Prostate gland (tissue), 2 donors: Measurements from ENCODE around the gene PIK3IP1. TPM values are rescaled to one million over a fixed set of nuclear protein-coding genes. Genes with fewer than 3 reads are reported as not detected.

Source experiments
- DNase-seq: peaks from one replicate; pipeline ENCODE4 v3.0.0-alpha.2; 2019; ENCODE audit warnings: low spot score
- H3K27ac ChIP-seq, 2 donors: fragments of 200-600 bp; sonication (generic); 2 replicates each; pipeline ENCODE4 v1.5.1; 2017 to 2019
- H3K27me3 ChIP-seq: fragments of 200-600 bp; sonication (generic); replicated peaks from 2 replicates; pipeline ENCODE4 v1.5.1; 2019; ENCODE audit not compliant: insufficient read depth
- H3K36me3 ChIP-seq, 2 donors: fragments of 200-600 bp; sonication (generic); 1 replicate in 1 of 2; 2 replicates in 1 of 2; pipeline versions ENCODE4 v1.5.1 to v1.8.1; 2017 to 2019
- H3K4me1 ChIP-seq: fragments of 200-600 bp; sonication (generic); replicated peaks from 2 replicates; pipeline ENCODE4 v1.5.1; 2019
- H3K4me3 ChIP-seq, 2 donors: fragments of 200-600 bp; sonication (generic); 2 replicates each; pipeline ENCODE4 v1.5.1; 2017 to 2019
- H3K9me3 ChIP-seq: fragments of 200-600 bp; sonication (generic); 2 replicates; pipeline ENCODE4 v1.5.1; 2017
- POLR2A ChIP-seq: fragments of 450-650 bp; IDR thresholded peaks from one replicate; pipeline ENCODE4 v1.6.1; 2016; ENCODE audit warnings: antibody characterized with exemption, mild to moderate bottlenecking
- POLR2AphosphoS5 ChIP-seq: sonication (generic); formaldehyde crosslinking; IDR thresholded peaks from one replicate; pipeline ENCODE4 v1.6.1; 2017; ENCODE audit warnings: antibody characterized with exemption
- WGBS: methylation state at CpG from one replicate; pipeline ENCODE4 v1.1.5; 2018; 5-methylcytosine and 5-hydroxymethylcytosine counted together
- intact Hi-C: fragments of 100-400 bp; cut with DNase I; formaldehyde crosslinking; loops from one replicate; pipeline ENCODE4 v1.14.2; 2022
- total RNA-seq, 2 donors: library from RNA; depleted of rRNA; stranded (reverse); fragments of >200 nt; gene quantifications; one replicate each; pipeline ENCODE4 v1.1.0, GENCODE V29; 2016
- TF ChIP-seq, protein P1 (sequence below), 4 experiments: fragments of 200-600 bp in 2 of 4; fragments of 450-650 bp in 2 of 4; sonication (generic) in 2 of 4; IDR thresholded peaks; 1 replicate in 3 of 4; 2 replicates in 1 of 4; pipeline ENCODE4 v1.5.1; 2016 to 2019; ENCODE audit warnings: antibody characterized with exemption in 4 of 4, mild to moderate bottlenecking in 2 of 4, moderate library complexity in 2 of 4

Gene PIK3IP1
- total RNA-seq, 2 donors from 2014 or later, result 25.6 to 124 TPM

DNA sequence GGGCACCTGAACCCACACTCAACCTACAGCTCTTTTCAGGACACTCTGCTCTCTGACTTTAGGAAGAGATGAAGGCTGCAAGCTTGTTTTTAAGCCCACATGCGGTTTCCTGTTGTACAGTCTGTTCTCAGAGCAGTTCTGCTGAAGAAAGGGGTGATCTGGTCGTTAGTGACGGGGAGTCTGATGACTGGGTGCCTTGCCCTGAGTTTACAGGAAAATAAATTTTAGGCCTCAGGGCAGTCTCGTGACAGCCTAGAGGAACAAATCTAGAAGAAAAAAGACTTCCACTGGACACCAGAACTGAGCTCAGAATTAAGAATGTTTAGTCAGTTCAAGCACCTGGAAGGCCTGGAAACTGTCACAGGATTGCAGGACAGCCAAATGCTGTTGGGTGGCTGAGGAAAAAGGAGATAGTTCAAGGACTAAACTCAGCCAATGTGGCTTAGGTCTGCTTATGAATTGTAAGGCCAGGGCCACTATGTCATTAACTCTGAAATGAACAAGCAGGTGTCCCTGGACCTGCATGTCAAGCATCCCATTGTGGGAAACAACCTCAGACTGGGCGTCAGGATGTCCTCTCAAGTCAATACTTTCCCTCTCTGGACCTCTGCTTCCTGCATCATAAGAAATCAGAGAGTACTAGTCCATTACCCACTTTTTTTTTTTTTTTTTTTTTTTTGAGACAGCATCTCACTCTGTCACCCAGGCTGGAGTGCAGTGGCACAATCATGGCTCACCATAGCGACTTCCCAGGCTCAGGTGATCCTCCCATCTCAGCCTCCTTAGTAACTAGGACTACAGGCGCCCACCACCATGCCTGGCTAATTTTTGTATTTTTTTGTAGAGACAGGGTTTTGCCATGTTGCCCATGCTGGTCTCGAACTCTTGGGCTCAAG lies 5.7 kb downstream of the PIK3IP1 start:
- H3K4me3 ChIP-seq, result no peak overlapping the region
- 71% methylated on average over 8 of the region's 8 CpGs for WGBS
- H3K27ac ChIP-seq, result peak overlapping the region; percentile 18 to 33
- no peak for TF ChIP-seq POLR2A
- TF ChIP-seq POLR2AphosphoS5, result peak; percentile 13
- TF ChIP-seq, protein P1, sequence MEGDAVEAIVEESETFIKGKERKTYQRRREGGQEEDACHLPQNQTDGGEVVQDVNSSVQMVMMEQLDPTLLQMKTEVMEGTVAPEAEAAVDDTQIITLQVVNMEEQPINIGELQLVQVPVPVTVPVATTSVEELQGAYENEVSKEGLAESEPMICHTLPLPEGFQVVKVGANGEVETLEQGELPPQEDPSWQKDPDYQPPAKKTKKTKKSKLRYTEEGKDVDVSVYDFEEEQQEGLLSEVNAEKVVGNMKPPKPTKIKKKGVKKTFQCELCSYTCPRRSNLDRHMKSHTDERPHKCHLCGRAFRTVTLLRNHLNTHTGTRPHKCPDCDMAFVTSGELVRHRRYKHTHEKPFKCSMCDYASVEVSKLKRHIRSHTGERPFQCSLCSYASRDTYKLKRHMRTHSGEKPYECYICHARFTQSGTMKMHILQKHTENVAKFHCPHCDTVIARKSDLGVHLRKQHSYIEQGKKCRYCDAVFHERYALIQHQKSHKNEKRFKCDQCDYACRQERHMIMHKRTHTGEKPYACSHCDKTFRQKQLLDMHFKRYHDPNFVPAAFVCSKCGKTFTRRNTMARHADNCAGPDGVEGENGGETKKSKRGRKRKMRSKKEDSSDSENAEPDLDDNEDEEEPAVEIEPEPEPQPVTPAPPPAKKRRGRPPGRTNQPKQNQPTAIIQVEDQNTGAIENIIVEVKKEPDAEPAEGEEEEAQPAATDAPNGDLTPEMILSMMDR (IDR thresholded peaks at IDR 0.05), result no peak
- no peaks in the 10 kb centered on the region for H3K36me3 ChIP-seq
- intact Hi-C loops, result no loop called here
- DNase-seq, result no peak
- H3K4me1 ChIP-seq, result no peaks in the 10 kb centered on the region
- H3K27me3 ChIP-seq, result no peaks in the 10 kb centered on the region
- H3K9me3 ChIP-seq, result no peaks in the 10 kb centered on the region

DNA sequence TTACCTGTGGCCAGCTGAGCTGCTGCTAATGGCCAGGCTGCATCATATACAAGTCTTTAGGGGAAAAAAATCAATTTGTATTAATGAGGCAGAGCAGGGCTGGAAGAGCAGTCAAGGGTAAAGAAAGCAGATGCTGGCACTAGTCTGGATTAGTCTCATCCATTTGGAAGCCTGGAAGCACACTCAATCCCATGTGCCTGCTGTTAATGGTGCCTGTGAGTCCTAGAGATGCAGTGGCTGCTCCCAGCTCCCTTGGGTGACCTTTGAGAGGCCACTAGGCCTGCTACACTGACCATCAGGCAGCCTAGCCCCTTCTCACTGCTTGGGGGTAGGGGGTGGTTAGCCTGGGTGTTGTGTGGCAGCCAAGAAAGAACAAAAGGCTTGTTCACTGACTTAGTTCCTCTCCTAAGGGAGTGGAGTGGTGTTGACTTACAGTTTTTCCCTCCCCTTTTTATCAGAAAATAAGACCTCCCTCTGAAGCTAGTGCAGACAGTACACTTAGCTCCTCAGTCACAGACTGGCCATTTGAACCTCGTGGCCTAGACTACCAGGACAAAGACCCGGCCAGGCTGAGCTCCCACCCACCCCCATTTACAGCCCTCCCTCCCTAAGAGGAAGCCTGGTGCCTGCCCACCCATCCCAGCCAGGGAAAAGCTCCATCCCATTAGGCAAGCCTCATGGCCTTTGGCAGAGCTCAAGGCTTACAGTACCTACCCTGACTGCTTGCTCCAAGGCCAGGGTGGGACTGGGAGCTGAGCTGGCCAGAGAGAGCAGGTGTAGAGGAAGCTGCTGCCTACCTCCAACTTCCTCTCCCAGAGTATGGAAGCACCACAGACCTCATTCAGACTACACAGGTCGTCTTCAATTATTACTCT lies 7.8 kb downstream of the PIK3IP1 start:
- Histone ChIP-seq H3K4me3 (no peak overlapping the region), H3K9me3 (no peaks in the 10 kb centered on the region), H3K4me1 (no peaks in the 10 kb centered on the region), H3K36me3 (no peaks in the 10 kb centered on the region), H3K27me3 (no peaks in the 10 kb centered on the region), H3K27ac (peak overlapping the region; percentile 28 to 33)
- TF ChIP-seq POLR2AphosphoS5 (no peak), POLR2A (no peak)
- TF ChIP-seq, protein P1 (IDR thresholded peaks at IDR 0.05), result no peak
- intact Hi-C loops, result no loop called here
- no peak for DNase-seq
- WGBS, result 35% methylated on average over 3 of the region's 3 CpGs

DNA sequence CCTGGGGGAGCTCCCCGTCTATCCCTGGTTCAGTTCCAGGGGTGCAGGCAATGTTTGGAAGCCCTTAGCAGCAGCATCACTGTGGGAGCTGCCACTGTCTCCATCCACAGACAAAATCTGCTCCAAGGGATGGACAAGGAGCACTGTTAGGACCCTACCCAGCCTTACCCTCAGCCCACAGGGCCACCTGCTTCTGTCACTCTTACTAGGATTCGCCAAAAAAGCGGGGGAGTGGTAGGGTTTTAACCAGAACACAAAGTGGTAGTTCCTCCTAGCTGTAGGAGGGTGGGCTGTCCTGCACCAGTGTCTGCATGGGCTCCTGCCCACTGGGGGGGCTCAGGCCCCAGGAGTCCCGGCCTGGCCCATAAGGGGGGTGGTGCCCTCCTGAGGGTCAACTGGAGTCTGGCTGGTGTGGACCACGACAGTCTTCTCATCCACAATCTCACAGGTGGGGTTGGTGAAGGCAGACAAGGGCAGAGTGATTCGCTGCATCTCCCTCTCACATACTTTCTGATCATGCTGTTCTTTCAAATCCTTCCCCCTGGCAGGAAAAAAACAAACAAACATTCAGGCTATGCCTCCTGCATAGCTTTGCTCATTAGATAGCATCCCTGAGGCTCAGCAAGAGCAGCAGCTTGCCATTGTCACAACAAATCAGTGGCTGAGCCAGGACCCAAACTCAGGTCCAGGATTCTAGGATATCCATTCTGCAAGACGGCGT lies 9.4 kb downstream of the PIK3IP1 start:
- H3K36me3 ChIP-seq, result no peaks in the 10 kb centered on the region
- WGBS, result 66% methylated on average over 8 of the region's 8 CpGs

GRCh38 chr22:31281733-31282132 lies 10.6 kb downstream of the PIK3IP1 start:
- 59% methylated on average over 4 of the region's 4 CpGs for WGBS
- H3K27me3 ChIP-seq, result no peaks in the 10 kb centered on the region
- H3K4me1 ChIP-seq, result no peaks in the 10 kb centered on the region
- H3K9me3 ChIP-seq, result no peaks in the 10 kb centered on the region
- H3K4me3 ChIP-seq, result no peak overlapping the region
- H3K36me3 ChIP-seq, result no peaks in the 10 kb centered on the region
- no peak overlapping the region for H3K27ac ChIP-seq
- DNase-seq, result no peak
- intact Hi-C loops, result no loop called here
- TF ChIP-seq, protein P1 (IDR thresholded peaks at IDR 0.05), result no peak
- TF ChIP-seq POLR2AphosphoS5 (no peak), POLR2A (no peak)

More for the DNA sequence above, 9.4 kb downstream of the PIK3IP1 start:
- H3K27me3 ChIP-seq, result no peaks in the 10 kb centered on the region
- intact Hi-C loops, result no loop called here
- H3K4me1 ChIP-seq, result no peaks in the 10 kb centered on the region
- DNase-seq, result no peak
- TF ChIP-seq POLR2A, result no peak
- TF ChIP-seq, protein P1 (IDR thresholded peaks at IDR 0.05), result no peak
- no peak for TF ChIP-seq POLR2AphosphoS5
- no peak overlapping the region for H3K27ac ChIP-seq
- no peak overlapping the region for H3K4me3 ChIP-seq
- no peaks in the 10 kb centered on the region for H3K9me3 ChIP-seq
